GM23248 (cell line): ENCODE results near the gene EML1. TPM values are rescaled to one million over a fixed set of nuclear protein-coding genes. Genes with fewer than 3 reads are reported as not detected.

Experiments
- DNase-seq: peaks from one replicate; pipeline ENCODE4 v3.0.0-alpha.2; 2015
- H2AFZ ChIP-seq: fragments of 200-600 bp; sonication (generic); 2 replicates; pipeline ENCODE4 v1.6.1; 2016; ENCODE audit warnings: antibody characterized with exemption
- H3F3A ChIP-seq: fragments of 200-600 bp; sonication (generic); 2 replicates; pipeline ENCODE4 v1.6.1; 2016; ENCODE audit warnings: mild to moderate bottlenecking, antibody characterized with exemption, mixed run types; ENCODE audit not compliant: insufficient read depth
- H3K27ac ChIP-seq: fragments of 200-600 bp; sonication (generic); 2 replicates; pipeline ENCODE4 v1.5.1; 2016; ENCODE audit warnings: mild to moderate bottlenecking
- H3K27me3 ChIP-seq: fragments of 200-600 bp; sonication (generic); replicated peaks from 2 replicates; pipeline ENCODE4 v1.6.1; 2016; ENCODE audit warnings: mild to moderate bottlenecking; ENCODE audit not compliant: insufficient read depth
- H3K36me3 ChIP-seq: fragments of 200-600 bp; sonication (generic); 2 replicates; pipeline ENCODE4 v1.6.1; 2016; ENCODE audit warnings: low read depth, mild to moderate bottlenecking
- H3K4me1 ChIP-seq: fragments of 200-600 bp; sonication (generic); 2 replicates; pipeline ENCODE4 v1.6.1; 2016; ENCODE audit warnings: mild to moderate bottlenecking; ENCODE audit not compliant: insufficient read depth
- H3K4me2 ChIP-seq: fragments of 200-600 bp; sonication (generic); one replicate; pipeline ENCODE4 v1.6.1; 2016; ENCODE audit warnings: mild to moderate bottlenecking; ENCODE audit not compliant: unreplicated experiment
- H3K4me3 ChIP-seq: fragments of 200-600 bp; sonication (generic); 2 replicates; pipeline ENCODE4 v1.5.1; 2016; ENCODE audit warnings: mild to moderate bottlenecking
- H3K79me2 ChIP-seq: fragments of 200-600 bp; sonication (generic); 2 replicates; pipeline ENCODE4 v1.6.1; 2016; ENCODE audit warnings: mild to moderate bottlenecking; ENCODE audit not compliant: insufficient read depth
- H3K9ac ChIP-seq: fragments of 200-600 bp; sonication (generic); 2 replicates; pipeline ENCODE4 v1.6.1; 2016; ENCODE audit warnings: mild to moderate bottlenecking
- H3K9me2 ChIP-seq: fragments of 200-600 bp; sonication (generic); 2 replicates; pipeline ENCODE4 v1.6.1; 2016; ENCODE audit warnings: mixed run types, mild to moderate bottlenecking, moderate library complexity; ENCODE audit not compliant: insufficient read depth
- H3K9me3 ChIP-seq: fragments of 200-600 bp; sonication (generic); one replicate; pipeline ENCODE4 v1.6.1; 2017; ENCODE audit warnings: low read depth
- H4K20me1 ChIP-seq: fragments of 200-600 bp; sonication (generic); 2 replicates; pipeline ENCODE4 v1.6.0; 2016; ENCODE audit not compliant: insufficient read depth
- EZH2 ChIP-seq: fragments of 200-600 bp; sonication (generic); IDR thresholded peaks from 2 replicates; pipeline ENCODE4 v1.6.1; 2018; ENCODE audit warnings: antibody characterized with exemption, mild to moderate bottlenecking; ENCODE audit not compliant: insufficient read depth, poor library complexity, severe bottlenecking
- EZH2phosphoT487 ChIP-seq: fragments of 200-600 bp; sonication (generic); IDR thresholded peaks from 2 replicates; pipeline ENCODE4 v1.6.1; 2018; ENCODE audit warnings: antibody characterized with exemption, moderate library complexity, mild to moderate bottlenecking, low read depth; ENCODE audit not compliant: insufficient read depth
- WGBS, 2 experiments: methylation state at CpG; one replicate each; pipeline ENCODE4 v1.1.6; 2015 to 2017; ENCODE audit warnings: low lambda C conversion rate in 2 of 2, low coverage in 1 of 2; ENCODE audit errors: missing lambda C conversion rate in 2 of 2; 5-methylcytosine and 5-hydroxymethylcytosine counted together
- in situ Hi-C: fragments of 300-500 bp; cut with MboI; formaldehyde crosslinking; loops from 2 replicates; pipeline ENCODE4 v1.15.0; 2020
- polyA plus RNA-seq: library from polyadenylated mRNA; unstranded; fragments of >200 nt; fragmentation: Nextera tagmentation; extraction: Ambion mirVana; gene quantifications from 2 replicates; pipeline ENCODE4 v1.2.1, GENCODE V29; 2016
- total RNA-seq: library from RNA; depleted of rRNA; stranded (reverse); fragments of >200 nt; shearing (Covaris generic); gene quantifications from 2 replicates; pipeline ENCODE4 v1.2.3, GENCODE V29; 2014

Gene EML1
- total and polyA plus RNA-seq, 2 experiments from 2014 or later: 14.8 to 17.9 TPM

GRCh38 chr14:99812096-99812750 lies 19.0 kb downstream of the EML1 start:
- 93% methylated on average over 9 of the region's 9 CpGs for WGBS, 2 experiments
- no peaks in the 10 kb centered on the region for H3K9me3 ChIP-seq
- H4K20me1 ChIP-seq: no peaks in the 10 kb centered on the region
- H3K36me3 ChIP-seq: no peaks in the 10 kb centered on the region
- TF ChIP-seq EZH2phosphoT487 (no peak), EZH2 (no peak)
- no peak for DNase-seq
- peaks cover 34% of the 10 kb centered on the region for H3F3A ChIP-seq
- H3K4me1 ChIP-seq: peaks cover 29% of the 10 kb centered on the region
- no peaks in the 10 kb centered on the region; the same call in 1 of the 2 replicates for H3K27me3 ChIP-seq
- H3K9me2 ChIP-seq: no peaks in the 10 kb centered on the region
- peaks cover 27% of the 10 kb centered on the region for H3K79me2 ChIP-seq
- H3K27ac ChIP-seq: no peak overlapping the region
- in situ Hi-C loops: no loop called here
- H3K4me3 ChIP-seq: no peak overlapping the region
- H3K9ac ChIP-seq: no peak overlapping the region
- no peak overlapping the region for H2AFZ ChIP-seq
- H3K4me2 ChIP-seq: no peak overlapping the region

GRCh38 chr14:99812892-99813291 lies 19.7 kb downstream of the EML1 start:
- 96% methylated on average over 6 of the region's 6 CpGs for WGBS, 2 experiments
- peaks cover 27% of the 10 kb centered on the region for H3K79me2 ChIP-seq
- H3K9me2 ChIP-seq: no peaks in the 10 kb centered on the region
- in situ Hi-C loops: no loop called here
- no peaks in the 10 kb centered on the region for H4K20me1 ChIP-seq
- H3K36me3 ChIP-seq: no peaks in the 10 kb centered on the region
- peaks cover 30% of the 10 kb centered on the region for H3F3A ChIP-seq
- H3K9ac ChIP-seq: no peak overlapping the region
- H3K27me3 ChIP-seq: no peaks in the 10 kb centered on the region; the same call in 1 of the 2 replicates
- no peak for TF ChIP-seq EZH2
- TF ChIP-seq EZH2phosphoT487: no peak
- DNase-seq: no peak
- no peak overlapping the region for H3K27ac ChIP-seq
- no peak overlapping the region for H3K4me2 ChIP-seq
- no peaks in the 10 kb centered on the region for H3K9me3 ChIP-seq
- H2AFZ ChIP-seq: no peak overlapping the region
- H3K4me1 ChIP-seq: peaks cover 22% of the 10 kb centered on the region
- no peak overlapping the region for H3K4me3 ChIP-seq

- no peak for TF ChIP-seq EZH2
- Histone ChIP-seq H2AFZ (no peak overlapping the region), H3K4me3 (no peak overlapping the region), H3K27me3 (no peaks in the 10 kb centered on the region; the same call in 1 of the 2 replicates), H3K9ac (no peak overlapping the region), H3F3A (peaks cover 5% of the 10 kb centered on the region; the same call in 1 of the 2 replicates), H4K20me1 (no peaks in the 10 kb centered on the region), H3K4me2 (no peak overlapping the region), H3K79me2 (peaks cover 27% of the 10 kb centered on the region), H3K9me2 (no peaks in the 10 kb centered on the region), H3K9me3 (no peaks in the 10 kb centered on the region), H3K27ac (no peak overlapping the region), H3K4me1 (no peaks in the 10 kb centered on the region), H3K36me3 (no peaks in the 10 kb centered on the region)
- in situ Hi-C loops: no loop called here
- DNase-seq: no peak
- WGBS, 2 experiments: 78% methylated on average over 6 of the region's 6 CpGs
Measured at GRCh38 chr14:99815696-99816095, 22.5 kb downstream of the EML1 start.

GRCh38 chr14:99816217-99816616 lies 23.0 kb downstream of the EML1 start:
- Histone ChIP-seq H3F3A (no peaks in the 10 kb centered on the region), H2AFZ (no peak overlapping the region), H3K27ac (no peak overlapping the region), H3K36me3 (no peaks in the 10 kb centered on the region), H3K27me3 (no peaks in the 10 kb centered on the region; the same call in 1 of the 2 replicates), H3K9ac (no peak overlapping the region), H3K9me2 (no peaks in the 10 kb centered on the region), H3K4me3 (no peak overlapping the region), H3K4me1 (no peaks in the 10 kb centered on the region), H3K9me3 (no peaks in the 10 kb centered on the region), H4K20me1 (no peaks in the 10 kb centered on the region), H3K4me2 (no peak overlapping the region), H3K79me2 (peaks cover 27% of the 10 kb centered on the region)
- 73 to 82% methylated on average over 7 of the region's 7 CpGs for WGBS, 2 experiments
- no peak for TF ChIP-seq EZH2
- TF ChIP-seq EZH2phosphoT487: no peak
- DNase-seq: no peak
- in situ Hi-C loops: no loop called here

- no peaks in the 10 kb centered on the region for H4K20me1 ChIP-seq
- no peak overlapping the region for H3K4me2 ChIP-seq
- H3F3A ChIP-seq: no peaks in the 10 kb centered on the region
- 77 to 79% methylated on average over 3 of the region's 3 CpGs for WGBS, 2 experiments
- peaks cover 27% of the 10 kb centered on the region for H3K79me2 ChIP-seq
- TF ChIP-seq EZH2phosphoT487 (no peak), EZH2 (no peak)
- no peaks in the 10 kb centered on the region; the same call in 1 of the 2 replicates for H3K27me3 ChIP-seq
- H3K9ac ChIP-seq: no peak overlapping the region
- H3K9me2 ChIP-seq: no peaks in the 10 kb centered on the region
- no peak overlapping the region for H3K27ac ChIP-seq
- no peak overlapping the region for H3K4me3 ChIP-seq
- no peaks in the 10 kb centered on the region for H3K9me3 ChIP-seq
- in situ Hi-C loops: no loop called here
- H3K4me1 ChIP-seq: no peaks in the 10 kb centered on the region
- no peak for DNase-seq
- H3K36me3 ChIP-seq: no peaks in the 10 kb centered on the region
- no peak overlapping the region for H2AFZ ChIP-seq
Measured at GRCh38 chr14:99816642-99817041, 23.4 kb downstream of the EML1 start.
